22Rv1 (cell line): ENCODE results near the gene LHFPL4.

Source experiments
- CTCF ChIP-seq: fragments of 450-650 bp; IDR thresholded peaks from 2 replicates; pipeline ENCODE4 v1.5.1; 2017; ENCODE audit warnings: mild to moderate bottlenecking
- ZFX ChIP-seq: fragments of 450-650 bp; IDR thresholded peaks from 2 replicates; pipeline ENCODE4 v1.6.1; 2017; ENCODE audit warnings: antibody characterized with exemption, borderline replicate concordance

GRCh38 chr3:9501226-9501625 lies 52.4 kb downstream of the LHFPL4 start:
- TF ChIP-seq ZFX: no peak
- TF ChIP-seq CTCF: no peak
